Endothelial cell of umbilical vein (primary cell): Measurements from ENCODE around the gene C9orf78.

ENCODE experiments used
- CTCF ChIP-seq, 2 donors: IDR thresholded peaks; 1 replicate in 1 of 2; 2 replicates in 1 of 2; pipeline ENCODE4 v1.5.1; 2011; ENCODE audit warnings: low read length in 2 of 2, mild to moderate bottlenecking in 2 of 2, moderate library complexity in 2 of 2, control low read depth in 1 of 2, inconsistent platforms in 1 of 2, low read depth in 1 of 2; ENCODE audit not compliant: insufficient read depth in 1 of 2; ENCODE audit errors: extremely low read depth in 1 of 2
- EZH2 ChIP-seq: IDR thresholded peaks from 2 replicates; pipeline ENCODE4 v1.6.1; 2012; ENCODE audit warnings: borderline replicate concordance, low read depth, mild to moderate bottlenecking, moderate library complexity, low read length, inconsistent platforms; ENCODE audit not compliant: severe bottlenecking
- GATA2 ChIP-seq: IDR thresholded peaks from 2 replicates; pipeline ENCODE4 v1.7.0; 2011; ENCODE audit warnings: low read depth, mild to moderate bottlenecking, moderate library complexity, mixed read lengths, low read length; ENCODE audit not compliant: insufficient read length, insufficient read depth
- JUN ChIP-seq: IDR thresholded peaks from 2 replicates; pipeline ENCODE4 v1.6.1; 2011; ENCODE audit warnings: borderline replicate concordance, low read depth; ENCODE audit not compliant: insufficient read length, insufficient read depth
- MAX ChIP-seq: IDR thresholded peaks from 2 replicates; pipeline ENCODE4 v1.6.1; 2011; ENCODE audit not compliant: insufficient read depth, insufficient read length
- POLR2A ChIP-seq: IDR thresholded peaks from 2 replicates; pipeline ENCODE4 v1.6.1; 2012; ENCODE audit warnings: low read depth, mild to moderate bottlenecking, control low read depth, low read length
- POLR2AphosphoS5 ChIP-seq: IDR thresholded peaks from 2 replicates; pipeline ENCODE4 v1.6.1; 2012; ENCODE audit warnings: low read depth, mild to moderate bottlenecking, control low read depth, low read length, moderate library complexity; ENCODE audit not compliant: insufficient read depth

- TF ChIP-seq EZH2 (no peak), CTCF (IDR thresholded peaks at IDR 0.05; ENCODE audit: extremely low read depth in 1 of 2, insufficient read depth in 1 of 2, low read depth in 1 of 2, low read length in 2 of 2) (no peak), JUN (no peak), POLR2A (no peak), POLR2AphosphoS5 (no peak), GATA2 (no peak), MAX (no peak)
Measured at GRCh38 chr9:129850821-129851550, 15.9 kb upstream of the C9orf78 start.
